ENCODE measurements around the gene RAD51B.
A peak's percentile ranks its signal among the peaks of the same experiment; 100 is the strongest.

The RAD51B gene

DNA sequence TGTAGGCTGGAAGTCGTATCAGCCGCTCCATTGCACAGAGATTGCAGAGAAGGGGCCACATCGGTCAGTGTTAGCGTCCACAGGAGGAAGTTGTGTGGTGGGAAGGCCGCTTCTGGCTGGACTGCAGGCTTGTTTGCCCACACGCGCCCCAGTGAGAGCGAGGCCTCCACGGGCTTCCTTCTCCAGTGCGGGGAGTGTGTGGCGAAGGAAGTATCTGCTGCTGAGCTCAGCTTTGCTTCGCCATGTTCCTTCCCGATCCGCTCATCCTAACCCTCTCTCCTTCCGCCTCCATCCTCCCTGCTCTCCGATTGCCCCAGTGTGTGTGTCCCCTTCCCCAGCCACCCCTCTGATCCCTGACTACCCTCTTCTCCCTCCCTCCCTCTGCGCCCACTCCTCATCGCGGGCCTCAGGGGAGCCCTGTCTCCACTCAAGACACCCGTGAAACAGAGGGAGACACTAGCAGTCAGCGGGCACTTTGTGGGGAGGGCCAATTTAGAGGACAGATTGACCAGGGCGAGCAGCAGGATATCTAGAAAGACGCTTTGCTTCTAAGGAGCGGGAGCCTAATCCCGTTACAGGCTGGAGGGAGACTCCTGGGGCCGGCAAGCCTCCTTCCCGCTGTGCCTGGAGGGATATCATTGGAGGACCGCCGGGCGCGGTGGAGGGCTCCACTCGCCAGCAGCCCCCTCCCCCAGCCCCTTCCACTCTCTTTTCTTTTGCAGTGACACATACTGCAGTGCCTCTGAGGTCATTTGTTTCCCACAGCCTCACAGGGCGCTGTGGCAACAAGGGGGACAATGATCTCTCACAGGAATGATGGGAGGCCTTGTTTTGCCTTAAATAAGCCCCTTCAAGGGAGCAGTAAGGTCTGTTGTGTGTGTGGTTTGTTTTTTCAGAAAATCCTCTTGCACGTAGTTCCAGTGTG lies 544.5 kb downstream of the RAD51B start:
- peak; percentile 77 for DNase-seq (ENCODE audit: low spot score)

- DNase-seq (ENCODE audit: low spot score) = no peak
Measured at GRCh38 chr14:68364792-68365192, 545.2 kb downstream of the RAD51B start.

DNA sequence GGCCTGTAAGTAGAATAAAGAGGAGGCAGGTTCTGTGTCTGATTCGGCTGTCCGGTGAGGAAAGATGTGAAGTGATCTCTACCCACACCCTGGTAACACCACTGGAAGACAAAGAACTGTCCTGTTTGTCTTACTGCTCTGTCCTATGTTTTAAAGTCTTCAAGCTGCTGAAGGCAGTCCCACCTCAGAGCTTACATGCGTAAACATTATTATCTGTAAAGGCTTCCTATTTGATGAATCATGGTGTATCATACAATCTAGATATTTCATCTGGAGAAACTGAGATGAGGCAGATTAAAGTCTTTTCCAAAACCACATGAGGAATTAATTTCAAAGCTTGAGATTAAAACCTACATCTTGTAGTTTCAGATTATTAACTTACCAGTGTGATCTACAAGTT lies 545.6 kb downstream of the RAD51B start:
- no peak for DNase-seq (ENCODE audit: low spot score)

GRCh38 chr14:68366656-68367055 lies 547.1 kb downstream of the RAD51B start:
- DNase-seq (ENCODE audit: low spot score) = no peak

DNA sequence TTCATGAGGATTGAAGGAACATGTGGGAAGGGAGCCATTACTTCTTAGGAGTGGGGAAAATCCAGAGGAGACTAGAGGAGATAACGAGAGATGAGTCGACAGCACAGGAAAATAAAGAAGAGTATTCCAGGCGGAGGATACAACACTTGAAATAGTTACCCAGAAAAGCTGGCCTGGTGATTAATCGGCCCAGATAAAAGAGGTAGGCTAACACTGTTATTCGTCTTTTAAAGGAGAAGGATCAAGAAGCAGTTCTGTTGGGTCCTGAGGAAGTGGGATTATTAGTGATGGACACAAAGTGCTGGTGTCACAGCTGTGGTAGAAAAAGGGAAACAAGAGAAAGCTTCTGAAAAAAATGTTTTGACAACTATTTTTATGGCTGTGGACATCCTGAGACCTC lies 548.0 kb downstream of the RAD51B start:
- no peak for DNase-seq (ENCODE audit: low spot score)

DNA sequence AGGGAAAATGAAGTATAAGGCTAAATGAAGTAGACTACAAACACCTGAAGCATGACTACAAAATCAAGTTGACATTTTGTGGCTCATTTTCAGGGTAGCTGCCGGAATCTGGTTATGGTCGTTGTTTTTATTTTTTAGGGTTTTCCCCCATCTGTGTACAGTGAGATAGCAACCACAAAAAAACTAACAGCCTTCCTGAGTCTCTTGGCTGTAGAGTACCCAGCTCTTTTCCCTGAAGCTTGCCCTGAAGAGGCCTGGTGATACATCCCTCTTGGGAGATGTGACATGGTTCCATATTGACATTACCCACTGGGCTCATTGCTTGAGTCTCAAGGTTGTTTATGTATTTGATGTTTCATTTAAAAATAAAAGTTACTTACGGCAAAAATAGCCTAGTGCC lies 549.3 kb downstream of the RAD51B start:
- no peak for DNase-seq (ENCODE audit: low spot score)

GRCh38 chr14:68369281-68370056 lies 549.9 kb downstream of the RAD51B start:
- DNase-seq (ENCODE audit: low spot score) = no peak

- no peak for DNase-seq (ENCODE audit: low spot score)
Measured at GRCh38 chr14:68370057-68370360, 550.4 kb downstream of the RAD51B start.

DNA sequence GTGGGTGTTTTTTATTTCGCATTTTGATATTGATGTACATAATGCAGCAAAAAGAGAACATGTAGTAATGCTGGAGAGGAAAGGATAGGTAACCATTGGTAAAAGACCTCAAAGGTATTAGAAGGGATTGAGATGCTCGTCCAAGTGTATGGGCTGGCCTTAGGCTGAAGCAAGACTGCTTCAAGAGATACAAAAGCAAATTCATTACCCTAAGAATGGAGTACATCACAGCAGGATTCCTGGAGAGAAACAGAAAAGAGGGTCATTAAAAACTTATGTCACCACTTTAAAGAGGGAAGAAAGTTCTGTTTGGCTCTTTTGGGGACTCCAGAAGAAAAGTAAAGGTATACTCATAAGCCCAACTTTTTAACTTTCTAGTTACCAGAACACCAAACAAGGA lies 552.8 kb downstream of the RAD51B start:
- DNase-seq (ENCODE audit: low spot score) = no peak

- DNase-seq (ENCODE audit: low spot score) = no peak
Measured at GRCh38 chr14:68373124-68373646, 553.6 kb downstream of the RAD51B start.

DNA sequence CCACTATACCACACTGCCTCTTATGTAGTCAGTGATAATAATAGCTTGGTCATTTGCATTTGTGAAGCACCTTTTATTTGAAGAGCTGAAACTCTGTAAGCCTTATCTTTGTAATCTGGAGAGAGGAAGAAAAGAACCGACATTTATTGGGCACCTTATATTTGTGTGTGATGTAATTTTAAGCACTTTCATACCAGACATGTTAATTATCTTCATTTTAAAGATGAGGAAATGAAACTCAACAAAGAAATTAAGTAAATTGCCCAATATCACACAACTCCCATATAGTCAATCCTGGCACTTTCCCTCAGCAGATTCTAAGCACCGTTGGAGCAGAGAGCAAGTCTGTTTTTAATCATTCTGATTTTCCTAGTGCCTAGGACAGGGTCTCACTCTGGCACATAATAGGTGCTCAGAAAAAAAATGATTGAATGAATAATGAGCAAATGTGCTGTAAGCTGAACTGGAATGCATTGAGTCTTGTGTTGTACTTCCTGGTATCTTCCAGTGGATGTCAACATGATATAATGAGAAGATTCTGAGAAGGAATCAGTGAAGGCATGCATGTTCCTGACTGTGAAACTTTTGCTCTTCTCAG lies 554.4 kb downstream of the RAD51B start:
- no peak for DNase-seq (ENCODE audit: low spot score)

DNA sequence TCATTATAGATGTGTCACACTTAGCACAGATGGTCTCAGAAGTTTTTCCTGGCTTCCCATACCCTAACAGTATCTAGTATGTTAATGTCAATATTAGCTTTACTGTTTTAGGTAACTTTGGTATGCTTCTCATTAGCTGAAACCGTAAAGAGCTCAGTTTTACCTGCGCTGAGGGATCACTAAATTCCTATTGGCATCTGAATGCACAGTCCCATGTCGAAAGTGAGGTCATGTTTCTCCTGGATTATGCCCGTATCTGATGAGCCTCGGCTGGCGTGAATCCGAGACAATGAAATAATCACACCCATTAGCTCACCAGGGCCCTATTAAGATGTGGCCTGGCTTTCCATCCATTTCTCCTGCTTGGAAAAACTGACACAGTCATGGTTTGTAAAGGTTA lies 555.1 kb downstream of the RAD51B start:
- no peak for DNase-seq (ENCODE audit: low spot score)

DNA sequence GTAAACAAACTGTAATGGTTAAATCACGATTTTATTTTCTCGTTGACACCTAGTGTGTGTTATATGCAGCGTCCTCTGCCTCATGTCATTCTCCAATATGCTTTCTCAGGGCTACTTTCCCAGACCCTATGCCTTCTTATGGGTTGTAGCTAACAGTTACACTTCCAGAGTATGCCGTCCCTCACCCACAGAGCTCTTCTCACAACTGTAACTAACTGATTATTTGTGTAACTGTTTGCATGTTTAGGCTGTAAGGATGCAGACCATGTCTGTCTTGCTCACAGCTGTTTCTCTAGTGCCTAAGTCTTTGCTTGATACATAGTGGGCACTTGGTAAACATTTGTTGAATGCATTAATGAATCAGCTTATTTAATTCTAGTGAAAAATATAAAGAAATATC lies 555.8 kb downstream of the RAD51B start:
- no peak for DNase-seq (ENCODE audit: low spot score)

GRCh38 chr14:68376067-68376779 lies 556.6 kb downstream of the RAD51B start:
- no peak for DNase-seq (ENCODE audit: low spot score)

- DNase-seq (ENCODE audit: low spot score) = no peak
Measured at GRCh38 chr14:68377006-68377405, 557.4 kb downstream of the RAD51B start.

- no peak for DNase-seq (ENCODE audit: low spot score)
Measured at GRCh38 chr14:68377459-68377858, 557.9 kb downstream of the RAD51B start.

- no peak for DNase-seq (ENCODE audit: low spot score)
Measured at GRCh38 chr14:68379510-68380328, 560.1 kb downstream of the RAD51B start.

- no peak for DNase-seq (ENCODE audit: low spot score)
Measured at GRCh38 chr14:68380329-68380741, 560.8 kb downstream of the RAD51B start.

- no peak for DNase-seq (ENCODE audit: low spot score)
Measured at GRCh38 chr14:68384335-68384734, 564.8 kb downstream of the RAD51B start.

- no peak for DNase-seq (ENCODE audit: low spot score)
Measured at GRCh38 chr14:68384881-68385280, 565.3 kb downstream of the RAD51B start.

GRCh38 chr14:68386446-68386845 lies 566.9 kb downstream of the RAD51B start:
- no peak for DNase-seq (ENCODE audit: low spot score)
